Measurements from ENCODE around the gene ZRANB2. TPM values are rescaled to one million over a fixed set of nuclear protein-coding genes. Genes with fewer than 3 reads are reported as not detected.

The ZRANB2 gene
- total RNA-seq, 1 donor from 2014 or later: 59.7 TPM

DNA sequence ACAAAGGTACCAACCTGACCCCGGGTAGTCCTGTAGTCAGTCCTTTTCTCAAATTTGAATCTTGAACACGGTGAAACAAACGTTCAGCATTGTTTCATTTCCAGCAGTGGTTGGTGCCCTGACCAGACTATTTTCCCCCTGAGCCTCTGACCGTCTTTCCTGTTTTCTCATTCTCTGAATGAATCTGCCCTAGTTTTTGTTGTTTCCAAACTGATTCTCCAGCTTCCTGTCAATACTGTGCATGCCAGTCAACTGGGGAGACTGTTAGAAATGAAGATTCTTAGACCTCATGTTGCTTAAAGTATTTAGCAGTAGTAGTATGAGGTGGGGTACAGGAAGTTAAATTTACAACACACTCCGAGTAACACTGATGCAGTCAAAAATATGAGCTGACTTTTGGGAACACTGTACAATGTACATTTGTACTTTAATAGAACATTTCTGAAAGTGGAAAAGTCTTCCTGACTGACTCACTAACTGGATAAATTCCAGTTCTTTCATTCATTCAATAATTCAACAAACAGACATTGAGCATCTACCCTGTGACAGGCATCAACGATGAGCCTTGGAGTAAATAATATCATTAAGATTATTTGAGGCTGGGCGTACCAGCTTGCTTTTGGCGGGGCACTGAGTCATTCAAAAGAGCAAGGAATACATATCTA lies 26.0 kb upstream of the ZRANB2 start:
- intact Hi-C loops (cut with DNase I): no loop called here
- no peaks in the 10 kb centered on the region for H3K36me3 ChIP-seq
- H3K9me3 ChIP-seq: no peaks in the 10 kb centered on the region
- H3K4me1 ChIP-seq: no peaks in the 10 kb centered on the region
- TF ChIP-seq, protein P1, sequence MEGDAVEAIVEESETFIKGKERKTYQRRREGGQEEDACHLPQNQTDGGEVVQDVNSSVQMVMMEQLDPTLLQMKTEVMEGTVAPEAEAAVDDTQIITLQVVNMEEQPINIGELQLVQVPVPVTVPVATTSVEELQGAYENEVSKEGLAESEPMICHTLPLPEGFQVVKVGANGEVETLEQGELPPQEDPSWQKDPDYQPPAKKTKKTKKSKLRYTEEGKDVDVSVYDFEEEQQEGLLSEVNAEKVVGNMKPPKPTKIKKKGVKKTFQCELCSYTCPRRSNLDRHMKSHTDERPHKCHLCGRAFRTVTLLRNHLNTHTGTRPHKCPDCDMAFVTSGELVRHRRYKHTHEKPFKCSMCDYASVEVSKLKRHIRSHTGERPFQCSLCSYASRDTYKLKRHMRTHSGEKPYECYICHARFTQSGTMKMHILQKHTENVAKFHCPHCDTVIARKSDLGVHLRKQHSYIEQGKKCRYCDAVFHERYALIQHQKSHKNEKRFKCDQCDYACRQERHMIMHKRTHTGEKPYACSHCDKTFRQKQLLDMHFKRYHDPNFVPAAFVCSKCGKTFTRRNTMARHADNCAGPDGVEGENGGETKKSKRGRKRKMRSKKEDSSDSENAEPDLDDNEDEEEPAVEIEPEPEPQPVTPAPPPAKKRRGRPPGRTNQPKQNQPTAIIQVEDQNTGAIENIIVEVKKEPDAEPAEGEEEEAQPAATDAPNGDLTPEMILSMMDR (IDR thresholded peaks at IDR 0.05): no peak
- no peak for TF ChIP-seq POLR2A (IDR thresholded peaks at IDR 0.05)
- TF ChIP-seq POLR2AphosphoS5 (IDR thresholded peaks at IDR 0.05; ENCODE audit: insufficient read depth in 1 of 2, low read depth in 1 of 2): no peak
- H3K27ac ChIP-seq: no peak overlapping the region
- DNase-seq (ENCODE audit: extremely low spot score in 2 of 2): no peak
- H3K27me3 ChIP-seq: no peaks in the 10 kb centered on the region
- H3K4me3 ChIP-seq: no peak overlapping the region

DNA sequence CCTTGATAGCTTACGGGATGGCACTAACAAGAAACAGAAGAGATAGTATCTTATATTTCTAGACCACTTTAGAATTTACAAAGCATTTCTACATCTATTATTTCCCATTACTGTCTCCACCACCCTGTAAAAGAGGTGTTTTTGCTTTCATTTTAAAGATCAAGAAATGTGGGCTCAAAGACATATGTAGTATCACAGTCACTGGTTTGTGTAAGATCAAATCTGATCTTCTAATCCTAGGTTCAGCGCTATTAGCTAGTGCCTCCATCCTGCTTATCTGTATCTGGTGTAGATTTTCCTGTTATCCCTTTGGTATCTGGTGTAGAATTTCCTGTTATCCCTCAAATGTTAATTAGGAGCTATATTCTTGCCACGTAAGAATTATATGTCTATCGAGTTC lies 23.6 kb upstream of the ZRANB2 start:
- intact Hi-C loops (cut with DNase I): no loop called here
- H3K4me1 ChIP-seq: no peaks in the 10 kb centered on the region
- no peaks in the 10 kb centered on the region for H3K36me3 ChIP-seq
- H3K9me3 ChIP-seq: no peaks in the 10 kb centered on the region
- TF ChIP-seq, protein P1 (IDR thresholded peaks at IDR 0.05): no peak
- TF ChIP-seq POLR2A (IDR thresholded peaks at IDR 0.05): no peak
- no peak for TF ChIP-seq POLR2AphosphoS5 (IDR thresholded peaks at IDR 0.05; ENCODE audit: insufficient read depth in 1 of 2, low read depth in 1 of 2)
- no peak overlapping the region for H3K4me3 ChIP-seq
- no peaks in the 10 kb centered on the region for H3K27me3 ChIP-seq
- no peak for DNase-seq (ENCODE audit: extremely low spot score in 2 of 2)
- no peak overlapping the region for H3K27ac ChIP-seq

DNA sequence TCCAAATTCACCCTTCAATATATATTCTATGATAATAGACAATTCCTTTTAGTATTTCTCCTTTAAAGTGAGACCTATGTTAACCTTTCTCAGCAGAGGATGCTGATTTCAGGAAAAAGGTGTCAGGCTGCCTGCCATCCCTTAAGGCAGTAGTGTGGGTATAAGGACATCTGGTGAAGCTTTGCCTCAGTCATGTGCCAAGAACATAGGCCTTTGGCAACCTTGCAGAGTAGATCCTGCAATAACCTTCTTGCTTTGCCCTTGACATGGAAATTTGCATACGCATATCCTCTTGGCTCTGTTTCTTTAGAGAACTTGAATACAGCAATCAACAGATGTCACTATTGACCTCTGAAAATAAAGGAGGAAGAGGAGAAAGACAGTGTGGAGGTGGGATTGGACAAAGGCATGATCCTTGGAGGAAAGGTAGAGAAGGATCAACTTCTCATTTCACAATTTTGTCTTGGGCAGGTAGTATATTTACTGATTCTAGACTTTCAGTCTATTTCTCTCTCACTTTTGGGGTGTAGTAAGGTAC lies 21.1 kb upstream of the ZRANB2 start:
- TF ChIP-seq POLR2AphosphoS5 (IDR thresholded peaks at IDR 0.05; ENCODE audit: insufficient read depth in 1 of 2, low read depth in 1 of 2) (no peak), POLR2A (IDR thresholded peaks at IDR 0.05) (no peak)
- TF ChIP-seq, protein P1 (IDR thresholded peaks at IDR 0.05): no peak
- Histone ChIP-seq H3K9me3 (no peaks in the 10 kb centered on the region), H3K4me3 (no peak overlapping the region), H3K36me3 (no peaks in the 10 kb centered on the region), H3K27ac (no peak overlapping the region), H3K4me1 (no peaks in the 10 kb centered on the region), H3K27me3 (no peaks in the 10 kb centered on the region)
- intact Hi-C loops (cut with DNase I): no loop called here
- DNase-seq (ENCODE audit: extremely low spot score in 2 of 2): no peak

DNA sequence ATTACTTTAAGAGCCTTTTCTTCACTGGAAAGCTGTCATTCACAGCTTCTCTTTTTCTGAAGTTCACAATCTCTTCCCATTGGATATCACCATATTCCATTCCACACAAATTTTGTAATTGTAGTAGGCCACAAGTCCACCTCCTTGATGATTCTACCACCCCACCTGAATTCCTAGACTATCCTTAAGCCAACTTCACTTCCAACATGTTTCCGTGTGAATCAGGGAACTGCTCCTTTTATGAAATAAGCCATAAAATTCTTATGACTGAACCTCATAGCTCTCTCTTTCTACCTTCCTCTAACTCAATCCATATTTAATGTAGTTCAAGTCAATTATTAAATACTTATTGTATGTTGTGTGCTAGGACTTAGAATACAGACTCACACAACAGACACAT lies 16.6 kb upstream of the ZRANB2 start:
- Histone ChIP-seq H3K27me3 (no peaks in the 10 kb centered on the region), H3K4me3 (no peak overlapping the region), H3K9me3 (no peaks in the 10 kb centered on the region), H3K4me1 (no peaks in the 10 kb centered on the region), H3K27ac (no peak overlapping the region), H3K36me3 (no peaks in the 10 kb centered on the region)
- intact Hi-C loops (cut with DNase I): no loop called here
- TF ChIP-seq, protein P1 (IDR thresholded peaks at IDR 0.05): no peak
- TF ChIP-seq POLR2A (IDR thresholded peaks at IDR 0.05) (no peak), POLR2AphosphoS5 (IDR thresholded peaks at IDR 0.05; ENCODE audit: insufficient read depth in 1 of 2, low read depth in 1 of 2) (no peak)
- DNase-seq (ENCODE audit: extremely low spot score in 2 of 2): no peak

DNA sequence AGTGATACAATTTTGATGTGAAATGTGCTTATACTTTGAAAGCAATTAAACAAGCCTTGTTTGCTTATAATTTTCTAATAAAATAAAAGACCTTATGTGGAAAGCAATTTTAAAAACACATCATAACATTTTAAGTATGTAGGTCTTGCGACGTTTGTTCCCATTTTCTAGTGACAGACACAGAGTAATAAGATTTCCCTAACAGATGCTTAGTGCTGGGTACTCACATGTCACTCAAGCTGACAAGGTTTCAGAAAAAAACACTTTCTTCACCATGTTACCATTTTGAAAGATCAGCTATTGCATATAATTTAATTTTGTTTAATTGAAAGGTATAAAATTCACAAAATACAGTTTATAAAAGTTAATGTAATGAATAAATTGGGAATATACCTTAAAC lies 14.1 kb upstream of the ZRANB2 start:
- intact Hi-C loops (cut with DNase I): no loop called here

More for the DNA sequence above, 14.1 kb upstream of the ZRANB2 start:
- Histone ChIP-seq H3K27ac (no peak overlapping the region), H3K27me3 (no peaks in the 10 kb centered on the region), H3K4me3 (no peak overlapping the region), H3K36me3 (no peaks in the 10 kb centered on the region), H3K4me1 (no peaks in the 10 kb centered on the region), H3K9me3 (no peaks in the 10 kb centered on the region)
- no peak for DNase-seq (ENCODE audit: extremely low spot score in 2 of 2)
- TF ChIP-seq POLR2AphosphoS5 (IDR thresholded peaks at IDR 0.05; ENCODE audit: insufficient read depth in 1 of 2, low read depth in 1 of 2): no peak

All from vagina (tissue), 2 donors.